ENCODE measurements around the gene CSPG4.

GRCh38 chr15:75758071-75758872, 45.6 kb upstream of the CSPG4 start:
- TF ChIP-seq POLR2A (IDR thresholded peaks at IDR 0.05; ENCODE audit: low read length) (peak; percentile 73), GATA1 (IDR thresholded peaks at IDR 0.05; ENCODE audit: low read depth, low read length) (no peak)

Measured in erythroblast (primary cell).